HepG2 (cell line): ENCODE results near the gene RALB. TPM values are rescaled to one million over a fixed set of nuclear protein-coding genes. Genes with fewer than 3 reads are reported as not detected.

Experiments
- DBP ChIP-seq: sonication (generic); formaldehyde crosslinking; IDR thresholded peaks from 2 replicates; pipeline ENCODE4 v1.4.0; 2020; ENCODE audit warnings: missing genetic modification reagents; ENCODE audit errors: not compliant biosample characterization
- GMEB2 ChIP-seq: IDR thresholded peaks from 2 replicates; pipeline ENCODE4 v1.6.1; 2016; ENCODE audit warnings: missing biosample characterization, missing genetic modification reagents, low read depth
- JUND ChIP-seq: sonication (generic); formaldehyde crosslinking; IDR thresholded peaks from 2 replicates; pipeline ENCODE4 v1.8.0; 2022; ENCODE audit warnings: mild to moderate bottlenecking, missing genetic modification reagents
- MXD3 ChIP-seq: IDR thresholded peaks from 2 replicates; pipeline ENCODE4 v1.6.1; 2016; ENCODE audit warnings: mild to moderate bottlenecking, missing biosample characterization, missing genetic modification reagents
- NFYC ChIP-seq: IDR thresholded peaks from 2 replicates; pipeline ENCODE4 v1.6.1; 2016; ENCODE audit warnings: missing genetic modification reagents, missing compliant biosample characterization
- PHF5A ChIP-seq: IDR thresholded peaks from one replicate; pipeline ENCODE4 v1.6.1; 2018; ENCODE audit warnings: low read depth, missing genetic modification reagents; ENCODE audit not compliant: unreplicated experiment
- TFDP2 ChIP-seq: sonication (generic); formaldehyde crosslinking; IDR thresholded peaks from 2 replicates; pipeline ENCODE4 v1.4.0; 2020; ENCODE audit warnings: missing genetic modification reagents
- ZNF160 ChIP-seq: sonication (generic); formaldehyde crosslinking; IDR thresholded peaks from 2 replicates; pipeline ENCODE4 v1.8.0; 2022; ENCODE audit warnings: mild to moderate bottlenecking, inconsistent platforms, missing genetic modification reagents
- ZNF605 ChIP-seq: sonication (generic); formaldehyde crosslinking; IDR thresholded peaks from 2 replicates; pipeline ENCODE4 v1.8.0; 2022; ENCODE audit warnings: mild to moderate bottlenecking, missing genetic modification reagents
- ZNF687 ChIP-seq: sonication (generic); formaldehyde crosslinking; IDR thresholded peaks from 2 replicates; pipeline ENCODE4 v1.5.1; 2020; ENCODE audit warnings: mild to moderate bottlenecking, missing genetic modification reagents, moderate library complexity
- ZNF709 ChIP-seq: sonication (generic); formaldehyde crosslinking; IDR thresholded peaks from 2 replicates; pipeline ENCODE4 v1.5.0; 2020; ENCODE audit warnings: mild to moderate bottlenecking, missing genetic modification reagents
- ZNF839 ChIP-seq: sonication (generic); formaldehyde crosslinking; IDR thresholded peaks from 2 replicates; pipeline ENCODE4 v1.4.0; 2020; ENCODE audit warnings: missing genetic modification reagents, mild to moderate bottlenecking, borderline replicate concordance
- ZNF850 ChIP-seq: sonication (generic); formaldehyde crosslinking; conservative IDR thresholded peaks from 2 replicates; pipeline ENCODE4 v1.9.0; 2021; ENCODE audit warnings: mild to moderate bottlenecking, missing genetic modification reagents
- polyA plus RNA-seq, 8 experiments: library from polyadenylated mRNA; depleted of rRNA in 3 of 8; stranded (reverse) in 7 of 8; unstranded in 1 of 8; fragments of >200 nt; fragmentation: Illumina TruSeq in 4 of 8; extraction: Trizol in 4 of 8; gene quantifications; 2 replicates each; pipeline versions ENCODE4 v1.2.1 to v1.2.3, GENCODE V29; 2011 to 2016; ENCODE audit warnings: low read depth in 4 of 8, missing spikeins in 1 of 8, mixed read lengths in 1 of 8; ENCODE audit not compliant: insufficient read depth in 1 of 8
- total RNA-seq, 5 experiments: library from RNA; depleted of rRNA; stranded (reverse); fragments of >200 nt; fragmentation: Illumina TruSeq; extraction: Trizol; gene quantifications; 2 replicates each; pipeline ENCODE4 v1.2.3, GENCODE V29; 2016; ENCODE audit warnings: low read depth in 1 of 5
- TF ChIP-seq, protein P1 (sequence below): sonication (generic); formaldehyde crosslinking; IDR thresholded peaks from 2 replicates; pipeline ENCODE4 v1.5.0; 2020; ENCODE audit warnings: missing genetic modification reagents, mild to moderate bottlenecking, borderline replicate concordance
- TF ChIP-seq, protein P2 (sequence below): fragments of 450-650 bp; IDR thresholded peaks from 2 replicates; pipeline ENCODE4 v1.6.1; 2017
- TF ChIP-seq, protein P3 (sequence below): IDR thresholded peaks from 2 replicates; pipeline ENCODE4 v1.6.1; 2016

RALB gene
- total and polyA plus RNA-seq, 2 of the 13 experiments (the other 11 are each of a cell fraction or from before 2014, with no cell fraction given) = 37.8 to 43.2 TPM

DNA sequence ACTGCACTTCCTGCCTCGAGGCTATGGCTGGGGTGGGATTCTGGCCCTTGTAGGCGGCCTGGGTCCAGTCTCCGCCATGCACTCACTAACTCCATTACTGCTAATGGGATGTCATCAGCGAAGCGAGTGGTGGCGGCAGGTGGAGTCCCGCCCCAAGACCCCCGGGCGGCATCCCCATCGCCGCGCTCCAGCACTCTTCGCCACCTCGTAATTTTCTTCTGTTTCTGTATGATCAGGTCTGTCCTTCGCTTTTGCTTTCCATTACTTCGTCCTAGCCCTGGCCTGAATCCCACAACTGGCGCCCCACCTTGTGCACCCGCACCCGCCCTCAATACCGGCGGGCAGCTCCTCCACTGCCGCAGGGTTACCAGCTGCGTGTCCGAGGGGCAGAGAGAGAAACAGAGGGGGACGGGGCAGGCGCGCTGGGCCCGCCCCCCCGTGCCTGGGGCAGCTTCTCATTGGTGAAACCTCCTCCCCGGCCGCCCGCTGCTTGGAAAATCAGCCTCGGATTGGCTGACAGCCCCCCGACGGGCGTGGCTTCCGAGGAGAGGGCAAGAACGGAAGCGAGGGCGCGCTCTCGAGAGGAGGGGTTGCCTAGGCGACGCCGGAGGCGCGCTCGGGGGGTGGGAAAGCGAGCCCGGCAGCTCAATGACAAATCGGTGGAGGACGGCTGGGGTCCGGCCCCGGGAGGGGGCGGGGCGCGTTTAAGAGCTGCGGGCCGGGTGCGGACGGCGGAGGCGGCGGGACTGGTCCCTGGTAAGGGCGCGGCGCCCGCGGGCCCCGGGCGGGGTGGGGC, at the start of gene RALB (continued):
- TF ChIP-seq, protein P1, sequence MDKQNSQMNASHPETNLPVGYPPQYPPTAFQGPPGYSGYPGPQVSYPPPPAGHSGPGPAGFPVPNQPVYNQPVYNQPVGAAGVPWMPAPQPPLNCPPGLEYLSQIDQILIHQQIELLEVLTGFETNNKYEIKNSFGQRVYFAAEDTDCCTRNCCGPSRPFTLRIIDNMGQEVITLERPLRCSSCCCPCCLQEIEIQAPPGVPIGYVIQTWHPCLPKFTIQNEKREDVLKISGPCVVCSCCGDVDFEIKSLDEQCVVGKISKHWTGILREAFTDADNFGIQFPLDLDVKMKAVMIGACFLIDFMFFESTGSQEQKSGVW (CRISPR knock-in tag) = no peak
- TF ChIP-seq ZNF850 (CRISPR knock-in tag) (no peak), ZNF160 (CRISPR knock-in tag) (no peak; the same call in 1 of the 2 replicates), ZNF839 (CRISPR knock-in tag) (no peak), ZNF709 (CRISPR knock-in tag) (no peak), TFDP2 (peak; percentile 20; the same call in 1 of the 2 replicates), PHF5A (CRISPR knock-in tag) (peak; percentile 30), MXD3 (CRISPR knock-in tag) (peak; percentile 35), ZNF605 (CRISPR knock-in tag) (peak; percentile 60), JUND (CRISPR knock-in tag) (no peak), DBP (CRISPR knock-in tag) (no peak), ZNF687 (CRISPR knock-in tag) (peak; percentile 66), GMEB2 (CRISPR knock-in tag) (no peak), NFYC (CRISPR knock-in tag) (peak; percentile 96)
- TF ChIP-seq, protein P2, sequence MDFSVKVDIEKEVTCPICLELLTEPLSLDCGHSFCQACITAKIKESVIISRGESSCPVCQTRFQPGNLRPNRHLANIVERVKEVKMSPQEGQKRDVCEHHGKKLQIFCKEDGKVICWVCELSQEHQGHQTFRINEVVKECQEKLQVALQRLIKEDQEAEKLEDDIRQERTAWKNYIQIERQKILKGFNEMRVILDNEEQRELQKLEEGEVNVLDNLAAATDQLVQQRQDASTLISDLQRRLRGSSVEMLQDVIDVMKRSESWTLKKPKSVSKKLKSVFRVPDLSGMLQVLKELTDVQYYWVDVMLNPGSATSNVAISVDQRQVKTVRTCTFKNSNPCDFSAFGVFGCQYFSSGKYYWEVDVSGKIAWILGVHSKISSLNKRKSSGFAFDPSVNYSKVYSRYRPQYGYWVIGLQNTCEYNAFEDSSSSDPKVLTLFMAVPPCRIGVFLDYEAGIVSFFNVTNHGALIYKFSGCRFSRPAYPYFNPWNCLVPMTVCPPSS = no peak
- TF ChIP-seq, protein P3, sequence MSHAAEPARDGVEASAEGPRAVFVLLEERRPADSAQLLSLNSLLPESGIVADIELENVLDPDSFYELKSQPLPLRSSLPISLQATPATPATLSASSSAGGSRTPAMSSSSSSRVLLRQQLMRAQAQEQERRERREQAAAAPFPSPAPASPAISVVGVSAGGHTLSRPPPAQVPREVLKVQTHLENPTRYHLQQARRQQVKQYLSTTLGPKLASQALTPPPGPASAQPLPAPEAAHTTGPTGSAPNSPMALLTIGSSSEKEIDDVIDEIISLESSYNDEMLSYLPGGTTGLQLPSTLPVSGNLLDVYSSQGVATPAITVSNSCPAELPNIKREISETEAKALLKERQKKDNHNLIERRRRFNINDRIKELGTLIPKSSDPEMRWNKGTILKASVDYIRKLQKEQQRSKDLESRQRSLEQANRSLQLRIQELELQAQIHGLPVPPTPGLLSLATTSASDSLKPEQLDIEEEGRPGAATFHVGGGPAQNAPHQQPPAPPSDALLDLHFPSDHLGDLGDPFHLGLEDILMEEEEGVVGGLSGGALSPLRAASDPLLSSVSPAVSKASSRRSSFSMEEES (CRISPR knock-in tag) = no peak
